Fibroblast of skin of right quadriceps (primary cell): ENCODE data around the gene SLC1A3.
A peak's percentile ranks its signal among the peaks of the same experiment; 100 is the strongest.
"Not testable (repeated sequence)": the region's sequence is repeated elsewhere in the genome, so short reads cannot be mapped to it uniquely, and the experiment has no call there.

ENCODE experiments used
- DNase-seq: peaks from one replicate; pipeline ENCODE4 v3.0.0-alpha.2; 2013

Gene SLC1A3

DNA sequence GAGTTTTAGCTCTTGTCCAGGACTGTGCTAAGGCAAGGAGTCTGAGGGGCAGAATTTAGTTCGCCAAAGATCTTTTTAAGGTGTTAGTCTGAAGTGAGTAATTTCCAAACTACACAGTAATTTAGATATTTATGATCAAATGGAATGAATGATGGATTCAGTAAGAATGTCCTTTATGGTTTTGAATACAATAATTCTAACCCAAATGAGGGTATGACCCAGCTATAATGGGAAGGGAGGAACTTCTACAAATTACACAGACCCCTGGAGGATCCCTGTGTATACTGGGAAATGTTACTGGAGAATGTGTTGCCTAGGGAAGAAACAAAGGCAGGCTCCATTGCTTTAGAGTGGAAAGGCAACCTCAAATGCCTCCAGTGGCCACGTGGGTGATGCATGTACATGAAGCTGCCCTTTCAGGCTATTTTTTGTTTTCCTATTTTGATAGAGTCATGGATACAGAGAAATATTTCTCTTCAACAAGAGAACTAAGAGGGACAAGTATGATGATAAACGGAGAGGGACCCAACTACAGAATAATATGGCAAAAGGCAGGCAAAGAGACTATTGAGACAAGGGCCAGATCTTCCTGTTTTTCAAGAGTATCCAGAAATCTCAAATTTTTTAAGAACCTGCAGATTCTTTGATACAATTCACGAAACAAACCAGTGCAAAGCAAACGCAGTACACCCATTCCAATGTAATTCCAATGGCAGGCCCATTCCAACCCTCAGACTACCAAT is 25.4 kb downstream of the SLC1A3 start:
- no peak for DNase-seq

DNA sequence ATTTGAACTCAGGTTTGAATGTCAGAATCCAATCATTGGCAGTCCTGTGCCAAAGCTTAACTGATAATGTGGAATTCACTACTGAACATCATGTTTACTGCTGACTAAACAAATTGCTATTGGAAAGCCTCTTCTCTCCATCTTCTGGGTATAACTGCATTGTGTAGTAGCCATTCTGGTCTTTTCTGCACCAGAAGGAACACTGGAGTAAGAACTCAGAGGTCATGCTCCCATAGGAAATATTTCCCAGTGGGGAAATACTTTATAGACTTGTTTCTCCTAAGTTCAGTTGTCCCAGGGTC is 25.9 kb downstream of the SLC1A3 start:
- no peak for DNase-seq

DNA sequence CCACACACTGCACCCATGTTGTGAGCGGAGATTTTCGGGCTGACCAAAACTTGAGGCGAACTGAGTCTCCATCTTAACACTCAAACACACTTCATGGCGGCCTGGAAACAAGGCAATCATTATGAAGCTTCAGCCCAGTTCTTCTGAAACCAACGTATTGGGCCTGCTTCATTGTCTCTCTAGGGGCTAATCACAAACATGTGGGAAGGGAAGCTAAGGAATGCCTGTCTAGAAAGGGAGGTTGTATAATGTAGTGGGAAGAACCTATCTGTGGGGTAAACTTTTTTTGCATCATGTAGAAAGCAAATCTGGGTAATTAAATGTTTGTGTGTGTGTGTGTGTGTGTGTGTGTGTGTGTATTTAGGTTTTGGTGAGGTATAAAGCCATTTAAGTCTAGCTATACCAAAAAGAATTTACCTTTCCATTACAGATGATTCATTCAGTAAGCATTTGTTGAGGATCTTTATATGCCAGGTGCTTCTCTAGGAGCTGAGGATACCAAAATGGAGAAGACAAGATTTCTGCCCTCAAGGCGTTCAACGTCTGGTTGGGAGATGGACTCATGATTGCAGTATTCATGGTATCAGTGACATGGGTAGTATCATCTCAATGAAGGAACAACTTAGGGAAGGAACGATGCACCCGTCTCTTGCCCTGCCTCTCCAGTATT is 29.4 kb downstream of the SLC1A3 start:
- DNase-seq, result peak; percentile 30

DNA sequence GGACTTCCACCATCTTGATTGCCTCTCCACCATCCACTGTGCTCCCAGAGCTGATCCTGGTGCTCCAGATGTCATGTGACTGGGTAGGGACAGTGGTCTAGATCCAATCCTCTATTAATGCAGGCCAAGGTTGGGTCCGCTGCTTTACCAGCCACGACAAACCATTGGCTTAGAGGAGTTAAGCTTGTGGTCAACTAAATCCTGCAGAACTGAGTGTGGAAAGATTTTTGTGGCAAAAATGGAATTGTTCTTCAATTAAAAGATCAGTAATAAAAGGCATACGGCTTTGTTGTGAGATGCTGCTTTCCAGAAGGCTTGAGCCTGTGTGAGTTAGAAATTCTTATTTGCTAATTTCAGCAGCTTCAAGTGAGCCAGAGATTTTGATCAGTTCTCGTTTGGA is 30.7 kb downstream of the SLC1A3 start:
- DNase-seq, result no peak

DNA sequence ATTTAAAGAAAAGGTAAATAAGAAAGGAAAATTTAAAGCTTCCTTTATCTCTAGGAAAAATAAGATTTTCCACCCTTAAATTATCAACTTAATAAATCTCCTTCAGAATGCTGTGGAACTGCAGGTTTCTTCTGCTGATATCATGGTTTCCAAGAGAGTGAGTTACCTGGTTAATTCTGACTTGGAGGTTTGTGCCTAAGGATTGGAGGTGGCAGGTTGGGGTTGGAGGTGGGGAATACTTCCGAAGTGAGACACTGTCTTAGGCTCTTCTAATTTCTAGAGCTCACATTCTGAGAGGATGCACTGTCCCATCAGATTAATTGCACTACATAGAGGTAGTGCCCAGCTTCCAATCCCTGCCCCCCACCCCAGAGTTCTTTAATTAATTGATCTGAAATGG is 31.1 kb downstream of the SLC1A3 start:
- DNase-seq, result no peak

DNA sequence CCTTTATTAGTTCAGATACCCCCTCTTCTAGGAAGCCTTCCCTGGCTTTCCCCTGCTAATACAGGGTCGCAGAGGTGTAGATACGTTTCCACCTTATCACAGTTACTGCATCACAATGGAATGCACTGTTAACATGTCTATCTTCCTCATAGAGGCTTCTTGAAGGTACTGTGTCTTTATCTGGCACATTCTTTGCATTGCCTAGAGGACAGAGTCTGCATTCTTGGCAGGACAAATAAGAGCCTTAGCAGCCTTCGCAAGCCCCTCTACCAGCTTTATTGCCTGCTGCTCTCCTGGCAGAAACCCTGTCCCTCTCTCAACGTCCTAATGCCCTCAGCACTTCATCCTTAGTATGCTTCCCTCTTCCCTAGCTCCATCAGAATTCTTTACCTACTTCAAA is 31.6 kb downstream of the SLC1A3 start:
- no peak for DNase-seq

DNA sequence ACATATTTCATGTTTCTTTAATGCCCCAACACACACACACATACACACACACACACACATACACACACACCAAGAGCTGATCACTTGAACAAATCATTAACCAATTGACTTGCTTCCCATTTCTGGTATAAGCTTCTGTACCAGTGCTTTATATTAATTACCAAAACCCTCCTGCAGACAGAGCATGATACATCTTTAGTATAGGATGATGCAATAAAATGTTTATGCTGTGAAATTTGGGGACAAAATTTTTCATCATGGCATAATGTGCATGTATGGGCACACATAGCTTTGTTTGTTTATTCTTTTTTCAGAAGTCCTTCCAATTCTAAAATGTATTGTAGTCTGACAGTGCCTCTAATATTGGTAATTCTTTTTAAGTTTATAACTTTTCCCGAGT is 34.5 kb downstream of the SLC1A3 start:
- DNase-seq, result peak; percentile 20

DNA sequence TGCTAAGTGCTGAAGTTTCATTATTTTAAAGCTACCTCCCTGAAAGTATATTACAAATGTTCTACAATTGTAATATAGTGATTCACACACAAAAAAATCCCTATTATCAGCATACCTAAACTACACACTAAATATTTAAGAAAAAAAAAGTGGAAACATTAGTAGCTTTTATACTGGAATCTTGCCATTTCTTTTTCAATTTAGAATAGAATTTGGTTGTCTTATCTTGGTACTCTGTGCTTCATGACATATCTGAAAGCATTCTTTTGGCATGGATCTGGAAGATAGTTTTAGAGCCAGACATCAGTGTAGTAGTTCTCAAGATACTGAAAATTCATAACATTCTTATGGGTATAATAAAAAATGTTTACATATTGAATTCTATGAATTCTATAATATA is 35.0 kb downstream of the SLC1A3 start:
- peak; percentile 69 for DNase-seq

DNA sequence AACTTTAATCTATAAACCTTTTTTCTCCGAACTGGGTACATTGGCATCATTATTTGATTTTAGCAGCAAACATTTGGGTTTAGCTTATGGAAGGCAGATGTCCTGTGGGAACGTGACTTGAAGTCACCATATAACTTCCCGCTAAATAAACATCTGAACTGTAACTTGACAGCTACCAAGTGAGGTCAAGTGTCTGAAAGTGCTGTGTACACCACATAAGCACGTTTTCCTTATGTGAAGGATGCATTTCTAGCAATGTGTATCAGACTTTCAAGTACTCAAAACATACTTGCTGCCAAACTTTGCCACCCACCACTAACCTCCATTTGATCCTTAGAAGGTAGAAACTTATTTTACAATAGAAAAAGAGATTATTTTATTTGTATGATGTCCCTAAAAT is 35.7 kb downstream of the SLC1A3 start:
- DNase-seq, result no peak

DNA sequence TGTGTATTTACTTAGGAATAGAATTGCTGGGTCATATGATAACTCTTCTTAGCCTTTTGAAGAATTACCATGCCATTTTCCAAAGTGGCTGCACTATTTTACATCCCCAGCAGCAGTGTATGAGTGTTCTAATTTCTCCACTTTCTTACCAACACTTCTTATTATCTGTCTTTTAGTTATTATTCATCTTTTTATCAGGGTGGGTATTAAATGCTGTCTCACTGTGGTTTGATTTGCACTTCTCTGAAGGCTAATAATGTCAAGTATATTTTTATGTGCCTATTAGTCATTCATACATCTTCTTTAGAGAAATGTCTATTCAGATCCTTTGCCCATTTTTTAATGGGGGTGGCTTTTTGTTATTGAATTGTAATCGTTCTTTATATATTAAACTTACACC is 36.8 kb downstream of the SLC1A3 start:
- DNase-seq, result no peak

DNA sequence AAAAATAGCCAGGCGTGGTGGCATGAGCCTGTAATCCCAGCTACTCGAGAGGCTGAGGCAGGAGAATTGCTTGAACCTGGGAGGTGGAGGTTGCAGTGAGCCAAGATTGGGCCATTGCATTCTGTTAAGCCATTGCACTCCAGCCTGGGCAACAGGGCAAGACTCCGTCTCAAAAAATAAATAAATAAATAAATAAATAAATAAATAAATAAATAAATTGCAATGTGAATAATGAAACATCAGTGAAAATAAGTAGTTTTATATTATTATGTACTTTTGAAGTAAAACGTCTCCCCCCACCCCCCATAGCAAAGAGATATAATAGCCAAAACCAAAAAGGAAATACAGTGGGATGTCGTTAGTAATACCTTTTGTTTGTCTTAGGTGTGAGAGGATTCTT is 37.4 kb downstream of the SLC1A3 start:
- not testable (repeated sequence) for DNase-seq

DNA sequence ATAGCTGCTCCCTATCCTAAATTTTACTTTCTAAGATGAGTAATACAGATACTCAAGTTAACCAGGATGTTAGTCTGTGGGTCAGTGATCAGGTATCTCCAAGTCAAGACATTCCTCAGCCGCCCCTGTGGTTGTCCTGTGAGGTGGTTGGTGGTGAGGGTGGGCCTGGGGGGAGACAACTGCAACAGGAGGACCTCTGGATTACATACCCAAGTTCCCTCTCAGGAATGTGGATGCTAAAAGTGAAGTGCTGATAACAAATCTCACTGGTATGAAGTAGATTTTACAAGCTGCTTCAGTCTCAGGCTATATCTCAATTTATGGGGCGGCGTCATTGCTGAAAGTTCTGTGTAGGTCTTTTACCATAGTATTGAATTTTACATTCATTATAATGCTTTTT is 38.3 kb downstream of the SLC1A3 start:
- peak; percentile 45 for DNase-seq

DNA sequence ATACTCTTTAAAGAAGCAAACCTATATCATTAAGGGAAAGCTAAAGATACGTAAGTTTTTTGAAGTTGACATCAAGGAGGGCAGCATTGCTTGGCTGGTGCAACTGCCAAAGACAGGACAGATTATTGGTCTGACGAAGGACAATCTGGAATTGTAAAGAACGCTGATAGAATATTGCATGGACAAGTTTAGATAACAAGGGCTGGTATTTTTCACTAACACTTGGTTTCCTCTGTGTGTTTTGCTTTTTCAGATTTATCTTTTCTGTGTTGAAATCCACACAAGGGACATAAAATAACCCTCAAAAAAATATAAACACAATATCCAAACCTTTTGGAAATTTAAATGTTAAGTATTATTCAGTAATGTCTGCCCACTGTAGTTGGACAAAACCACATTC is 39.7 kb downstream of the SLC1A3 start:
- DNase-seq, result no peak

DNA sequence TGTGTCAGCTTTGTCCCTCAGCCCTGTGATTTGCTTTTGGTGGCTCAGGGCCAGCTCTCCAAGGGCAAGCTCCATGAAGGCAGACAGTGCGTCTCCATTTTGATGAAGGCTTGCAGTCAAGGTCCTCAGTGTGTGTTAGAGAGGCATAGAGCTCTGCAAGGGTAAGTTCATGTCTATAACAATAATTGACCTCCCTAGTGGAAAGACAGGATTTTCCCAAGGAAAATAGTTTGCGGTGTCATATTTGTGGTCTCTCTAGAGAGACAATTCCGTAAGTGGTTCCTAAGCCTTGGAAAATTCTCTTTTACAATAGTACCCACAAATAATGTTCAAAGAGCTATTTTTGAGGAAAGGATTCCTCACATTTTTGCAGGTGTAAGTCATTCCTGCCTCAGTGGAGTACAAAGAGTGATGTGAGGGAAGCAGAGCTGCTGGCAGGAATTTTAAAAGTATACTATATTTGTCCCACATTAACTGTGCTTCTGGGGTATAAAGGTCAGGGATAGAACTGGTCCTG is 40.2 kb downstream of the SLC1A3 start:
- peak; percentile 70 for DNase-seq

DNA sequence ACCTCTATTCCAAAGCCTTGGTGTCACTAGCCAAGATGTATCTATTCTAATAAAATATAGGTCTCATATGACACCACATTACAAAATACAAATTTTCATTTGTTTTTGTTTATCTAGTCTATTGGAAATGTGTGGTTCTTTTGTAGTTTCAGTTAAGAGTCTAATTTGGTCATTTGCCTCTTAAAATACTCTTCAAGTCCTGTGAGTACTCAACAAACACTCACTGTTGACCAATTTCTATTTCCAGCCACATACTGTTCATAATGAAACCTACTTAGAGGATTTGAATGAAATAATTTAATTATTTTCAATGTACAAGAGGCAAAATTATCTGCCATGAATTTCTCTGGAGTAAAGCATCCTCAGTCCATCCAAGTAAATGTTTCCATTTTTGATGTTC is 40.6 kb downstream of the SLC1A3 start:
- no peak for DNase-seq

DNA sequence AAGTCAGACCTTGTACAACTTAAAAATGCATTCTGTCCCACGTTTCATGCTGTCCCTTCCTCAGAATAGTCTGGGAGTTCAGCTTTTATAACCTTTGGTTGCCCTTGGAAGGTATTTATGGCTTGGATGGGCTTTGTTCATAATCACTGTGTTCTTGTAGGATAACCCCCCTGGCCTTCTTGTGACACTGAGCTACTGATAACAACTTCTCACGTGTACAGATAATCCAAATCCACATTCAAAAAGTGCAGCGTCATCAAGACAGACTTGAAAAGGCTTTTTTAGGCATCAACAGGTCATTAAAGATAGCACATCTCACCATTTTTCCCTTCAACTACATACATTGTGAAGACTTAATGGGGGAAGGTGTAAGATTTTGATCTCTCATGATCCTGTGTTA is 42.0 kb downstream of the SLC1A3 start:
- DNase-seq, result no peak

DNA sequence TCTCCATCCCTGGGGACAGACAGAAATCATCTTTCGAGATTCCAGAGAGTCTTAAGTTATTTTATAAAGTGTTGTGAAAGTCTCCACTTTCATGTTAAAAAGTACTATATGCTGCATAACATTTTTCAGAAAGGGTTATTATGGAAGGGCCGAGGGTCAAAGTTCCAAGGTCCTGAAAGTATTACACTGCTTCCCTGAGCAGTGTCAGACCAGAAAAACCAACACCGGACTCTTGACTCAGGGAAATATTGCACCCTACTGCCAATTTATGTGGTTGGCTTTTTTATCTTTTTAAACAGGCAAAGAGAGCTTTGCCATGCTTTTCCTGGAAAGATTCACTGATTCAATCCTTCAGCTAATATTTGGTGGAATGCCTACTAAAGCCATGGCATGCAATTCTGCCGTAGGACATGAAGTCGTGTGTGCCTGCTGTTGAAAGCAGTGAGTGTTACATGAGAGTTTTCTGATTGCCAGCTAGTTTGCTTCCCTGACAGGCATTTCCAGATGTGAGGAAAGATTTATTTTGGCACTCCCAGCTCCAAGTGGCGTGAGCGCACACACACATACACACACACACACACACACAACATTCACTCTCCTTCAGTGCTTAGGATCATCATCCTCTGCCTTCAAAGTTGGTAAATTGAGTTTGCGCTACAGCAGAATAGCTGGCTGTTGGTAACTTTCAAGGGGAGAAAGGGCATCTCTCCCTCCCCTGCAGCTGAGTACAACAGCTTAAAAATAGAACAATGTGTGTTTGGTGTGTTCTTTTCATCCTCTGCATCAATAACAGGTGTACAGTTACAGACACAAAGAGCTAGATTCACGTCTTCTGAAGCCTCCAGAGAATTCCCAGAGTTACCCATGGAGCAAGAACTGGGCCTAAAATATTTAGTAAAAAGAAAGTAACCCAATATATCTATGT is 45.6 kb downstream of the SLC1A3 start:
- no peak for DNase-seq

DNA sequence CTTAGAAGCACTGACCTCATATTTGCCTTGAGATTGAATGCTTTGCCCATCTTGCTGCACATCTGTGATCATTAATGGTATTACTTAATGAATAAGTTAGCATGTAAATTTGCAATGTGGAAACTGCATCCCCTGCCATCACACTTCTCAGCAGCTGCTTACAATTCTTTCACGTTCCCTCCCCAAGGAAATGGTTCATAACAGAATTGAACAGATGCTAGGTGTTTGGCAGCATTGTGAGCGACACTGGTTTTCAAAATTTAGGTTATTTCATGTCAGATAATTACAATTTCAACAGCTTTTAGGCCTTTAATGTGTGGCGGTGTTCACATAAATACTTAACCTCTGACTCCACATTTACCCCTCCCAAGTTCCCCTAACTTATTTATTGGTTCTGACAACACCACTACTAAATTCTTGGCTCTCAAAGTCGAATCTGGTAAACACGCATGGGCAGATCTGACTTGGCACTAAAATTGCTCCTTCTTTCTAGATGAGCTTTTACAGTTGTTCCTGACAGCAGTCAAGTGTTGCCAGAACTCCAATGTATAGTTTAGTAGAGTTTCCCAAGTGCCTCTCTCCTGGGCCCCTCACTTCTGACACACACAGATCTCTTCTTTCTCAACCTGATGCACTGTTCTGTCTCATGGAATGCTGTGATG is 46.8 kb downstream of the SLC1A3 start:
- DNase-seq, result peak; percentile 40

DNA sequence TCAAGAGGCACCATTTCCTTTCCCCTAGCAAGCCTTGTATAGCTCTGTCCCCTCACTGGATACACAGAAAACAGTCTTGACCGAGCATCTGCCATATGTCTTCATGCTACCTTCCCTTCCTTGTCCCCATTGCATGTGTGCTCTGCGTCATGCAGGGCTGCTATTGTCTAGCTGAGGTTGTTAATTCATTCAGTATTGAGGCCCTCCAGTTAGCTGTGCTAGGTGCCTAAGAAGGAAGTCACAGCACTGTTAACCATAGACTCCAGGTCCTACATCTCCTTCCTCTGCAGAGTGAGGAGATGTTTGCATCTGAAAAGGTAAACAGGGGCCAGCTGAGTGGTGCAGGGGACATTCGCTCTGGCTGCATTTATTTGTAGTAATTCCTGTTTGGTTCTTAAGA is 48.2 kb downstream of the SLC1A3 start:
- DNase-seq, result no peak

DNA sequence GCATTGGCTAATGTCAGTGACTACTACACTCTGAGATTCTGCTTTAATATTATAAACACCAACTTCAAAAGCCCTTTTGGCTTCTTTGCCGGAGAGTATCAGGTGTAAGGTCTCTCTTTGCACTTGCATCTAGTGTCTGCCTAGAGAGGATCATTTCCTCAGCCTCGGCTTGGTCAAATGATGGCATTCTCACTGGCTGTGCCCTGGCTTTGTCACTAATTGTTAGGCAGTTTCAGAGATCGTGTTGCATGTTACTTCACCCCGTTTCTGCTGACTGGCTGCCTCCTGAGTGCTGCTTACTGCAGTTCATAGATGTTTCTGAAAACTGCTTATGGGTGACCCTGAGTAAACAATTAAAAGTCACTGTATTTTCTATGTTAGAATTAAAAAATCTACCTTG is 48.8 kb downstream of the SLC1A3 start:
- no peak for DNase-seq

DNA sequence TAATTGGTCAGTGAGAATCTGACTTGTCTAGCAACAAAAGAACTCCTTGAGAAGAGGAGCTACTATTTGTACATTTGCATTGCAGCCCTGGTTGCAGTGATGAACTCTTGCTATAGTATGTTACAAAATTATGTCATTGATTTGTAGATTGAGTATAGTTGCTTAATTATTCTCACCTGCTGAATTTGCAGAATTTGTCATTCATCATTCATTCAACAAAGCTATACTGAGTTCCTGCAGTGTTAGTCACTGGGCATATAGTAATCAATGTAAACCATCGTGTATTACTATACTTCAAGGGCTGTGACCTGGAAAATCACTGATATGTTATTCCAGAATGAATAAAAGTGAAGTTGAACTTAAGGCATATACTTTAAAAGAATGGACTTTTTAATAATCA is 50.1 kb downstream of the SLC1A3 start:
- peak; percentile 54 for DNase-seq

DNA sequence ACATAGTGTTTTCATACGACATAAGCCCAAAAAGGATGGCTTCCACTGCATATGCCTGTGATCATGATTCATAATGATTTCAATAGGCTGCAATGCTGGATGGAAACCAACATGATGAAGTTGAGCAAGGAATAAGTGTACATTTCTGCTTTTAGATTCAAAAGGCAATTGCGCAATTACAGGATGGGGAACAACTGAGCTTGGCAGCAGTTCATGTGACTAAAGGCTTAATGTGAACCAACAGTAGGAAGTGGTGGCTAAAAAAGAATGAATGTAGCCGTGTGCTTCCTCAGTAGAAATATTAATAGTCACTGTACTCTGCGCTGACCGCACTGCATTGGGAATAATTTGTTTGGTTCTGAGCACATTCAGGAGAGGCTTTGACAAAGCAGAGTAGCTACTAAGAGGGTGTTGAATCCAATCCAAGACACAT is 51.2 kb downstream of the SLC1A3 start:
- peak; percentile 100 for DNase-seq
